ENCODE results near the gene KCNH6. TPM values are rescaled to one million over a fixed set of nuclear protein-coding genes. Genes with fewer than 3 reads are reported as not detected.

Gene KCNH6
- total RNA-seq, 1 experiment from 2014 or later, result 1.6 TPM

GRCh38 chr17:63477480-63478440 lies 45.4 kb upstream of the KCNH6 start:
- no peak for TF ChIP-seq CTCF (conservative IDR thresholded peaks at IDR 0.05)
- Histone ChIP-seq H2AK5ac (ENCODE audit: insufficient read length, low read length) (no peak overlapping the region), H4K5ac (ENCODE audit: insufficient read length, low read depth, low read length) (no peak overlapping the region), H3K9me3 (ENCODE audit: control insufficient read depth, low read depth, low read length) (no peaks in the 10 kb centered on the region), H4K8ac (replicated peaks; ENCODE audit: insufficient read length, low read depth, low read length) (no peak overlapping the region), H3K79me2 (ENCODE audit: insufficient read depth, low read length) (no peaks in the 10 kb centered on the region), H3K14ac (ENCODE audit: insufficient read depth, low read length) (no peak overlapping the region), H2BK12ac (ENCODE audit: insufficient read length, low read depth, low read length) (no peak overlapping the region), H3K23ac (ENCODE audit: insufficient read length, low read depth, low read length) (no peak overlapping the region), H2BK15ac (ENCODE audit: low read depth, low read length) (no peak overlapping the region), H4K91ac (ENCODE audit: insufficient read length, low read depth, low read length) (no peak overlapping the region), H3K27ac (ENCODE audit: insufficient read length, low read depth, low read length) (no peak overlapping the region), H3K9ac (ENCODE audit: extremely low read depth, insufficient read length, low read length) (no peak overlapping the region), H2BK20ac (ENCODE audit: low read depth, low read length, poor library complexity, severe bottlenecking) (no peak overlapping the region), H3K56ac (ENCODE audit: insufficient read length, low read depth, low read length) (no peak overlapping the region), H2BK120ac (ENCODE audit: low read depth, low read length, poor library complexity, severe bottlenecking) (no peak overlapping the region), H3T11ph (ENCODE audit: low read length) (no peak overlapping the region), H4K20me1 (ENCODE audit: control insufficient read depth, insufficient read depth, insufficient read length) (no peaks in the 10 kb centered on the region), H2BK5ac (ENCODE audit: insufficient read length, low read length) (no peak overlapping the region), H3K4me1 (ENCODE audit: insufficient read depth, low read length) (no peaks in the 10 kb centered on the region; the same call in 1 of the 2 replicates), H3K18ac (ENCODE audit: insufficient read length, low read depth, low read length) (no peak overlapping the region), H3K79me1 (ENCODE audit: insufficient read depth, low read depth, low read length, poor library complexity, severe bottlenecking) (no peaks in the 10 kb centered on the region), H3K4me2 (ENCODE audit: insufficient read depth, insufficient read length, low read length) (peak overlapping the region; percentile 22), H3K27me3 (ENCODE audit: insufficient read depth, low read length) (no peaks in the 10 kb centered on the region; the same call in 1 of the 2 replicates), H3K4ac (ENCODE audit: low read depth, low read length) (no peak overlapping the region), H2AFZ (ENCODE audit: low read length) (no peak overlapping the region), H3K23me2 (ENCODE audit: insufficient read length, low read depth, low read length, poor library complexity, severe bottlenecking) (peaks cover 13% of the 10 kb centered on the region)
- no CpG with 5 or more reads among the region's 44 CpGs for WGBS (ENCODE audit: extremely low coverage, insufficient read length, low lambda C conversion rate)
- H3K27me3 Mint-ChIP-seq (ENCODE audit: low read depth), result peaks cover 42% of the 10 kb centered on the region
- DNase-seq, result peak; percentile 73
- no peaks in the 10 kb centered on the region for H3K9me3 Mint-ChIP-seq
- H3K4me1 Mint-ChIP-seq, result peaks cover 19 to 30% of the 10 kb centered on the region in 2 experiments
- H3K4me3 Mint-ChIP-seq, result peak overlapping the region; percentile 72 to 90
- no peaks in the 10 kb centered on the region for H3K36me3 Mint-ChIP-seq (ENCODE audit: insufficient read depth in 1 of 3, low read depth in 3 of 3)
- peak overlapping the region in 1 of 3 experiments; percentile 29; a peak in 2 of 7 replicates for H3K27ac Mint-ChIP-seq

Data from H9 (cell line).